Subcutaneous abdominal adipose tissue (tissue), 5 donors: Measurements from ENCODE around the gene FMN2.

Source experiments
- H3K27ac ChIP-seq: one replicate; pipeline ENCODE4 v1.7.0; 2013; ENCODE audit warnings: low read depth, mild to moderate bottlenecking, inconsistent platforms, low read length, moderate library complexity
- H3K27me3 ChIP-seq, 5 donors: one replicate each; pipeline ENCODE4 v1.7.0; 2013; ENCODE audit warnings: low read length in 5 of 5, inconsistent platforms in 1 of 5; ENCODE audit not compliant: control insufficient read depth in 5 of 5, insufficient read depth in 4 of 5
- H3K36me3 ChIP-seq, 5 donors: one replicate each; pipeline ENCODE4 v1.7.0; 2013; ENCODE audit warnings: low read length in 5 of 5; ENCODE audit not compliant: control insufficient read depth in 5 of 5, insufficient read depth in 5 of 5
- H3K4me1 ChIP-seq, 5 donors: one replicate each; pipeline ENCODE4 v1.7.0; 2013; ENCODE audit warnings: low read length in 5 of 5, mild to moderate bottlenecking in 3 of 5, moderate library complexity in 1 of 5; ENCODE audit not compliant: control insufficient read depth in 5 of 5, insufficient read depth in 5 of 5
- H3K4me3 ChIP-seq, 5 donors: one replicate each; pipeline ENCODE4 v1.7.0; 2013; ENCODE audit warnings: low read length in 5 of 5, low read depth in 1 of 5
- H3K9ac ChIP-seq, 5 donors: one replicate each; pipeline ENCODE4 v1.7.0; 2013; ENCODE audit warnings: low read length in 5 of 5, mild to moderate bottlenecking in 4 of 5, moderate library complexity in 3 of 5
- H3K9me3 ChIP-seq, 5 donors: one replicate each; pipeline ENCODE4 v1.7.0; 2013; ENCODE audit warnings: low read length in 5 of 5; ENCODE audit not compliant: control insufficient read depth in 5 of 5
- donor health status: healthy.
- donor health status: healthy.
- donor health status: healthy.
- donor health status: healthy.
- donor health status: healthy.

The FMN2 gene

GRCh38 chr1:240074422-240074821 lies 17.3 kb upstream of the FMN2 start:
- Histone ChIP-seq H3K9ac (no peak overlapping the region), H3K27ac (no peak overlapping the region), H3K4me3 (no peak overlapping the region), H3K4me1 (peaks cover 0 to 8% (median 0%) of the 10 kb centered on the region in 5 donors), H3K36me3 (no peaks in the 10 kb centered on the region), H3K27me3 (no peaks in the 10 kb centered on the region), H3K9me3 (no peaks in the 10 kb centered on the region)

DNA sequence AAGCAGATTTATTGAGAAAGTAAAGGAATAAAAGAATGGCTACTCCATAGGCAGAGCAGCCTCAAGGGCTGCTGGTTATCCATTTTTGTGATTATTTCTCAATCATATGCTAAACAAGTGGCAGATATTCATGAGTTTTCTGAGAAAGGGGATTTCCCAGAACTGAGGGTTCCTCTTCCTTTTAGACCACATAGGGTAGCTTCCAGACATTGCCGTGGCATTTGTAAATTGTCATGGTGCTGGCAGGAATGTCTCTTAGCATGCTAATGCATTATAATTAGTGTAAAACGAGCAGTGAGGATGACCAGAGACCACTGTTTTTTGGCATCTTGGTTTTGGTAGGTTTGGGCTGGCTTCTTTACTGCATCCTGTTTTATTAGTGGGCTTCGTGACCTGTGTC lies 16.8 kb upstream of the FMN2 start:
- H3K27ac ChIP-seq = no peak overlapping the region
- no peak overlapping the region for H3K4me3 ChIP-seq
- H3K36me3 ChIP-seq = no peaks in the 10 kb centered on the region
- H3K27me3 ChIP-seq = no peaks in the 10 kb centered on the region
- peaks cover 0 to 8% (median 0%) of the 10 kb centered on the region in 5 donors for H3K4me1 ChIP-seq
- H3K9ac ChIP-seq = no peak overlapping the region
- no peaks in the 10 kb centered on the region for H3K9me3 ChIP-seq

DNA sequence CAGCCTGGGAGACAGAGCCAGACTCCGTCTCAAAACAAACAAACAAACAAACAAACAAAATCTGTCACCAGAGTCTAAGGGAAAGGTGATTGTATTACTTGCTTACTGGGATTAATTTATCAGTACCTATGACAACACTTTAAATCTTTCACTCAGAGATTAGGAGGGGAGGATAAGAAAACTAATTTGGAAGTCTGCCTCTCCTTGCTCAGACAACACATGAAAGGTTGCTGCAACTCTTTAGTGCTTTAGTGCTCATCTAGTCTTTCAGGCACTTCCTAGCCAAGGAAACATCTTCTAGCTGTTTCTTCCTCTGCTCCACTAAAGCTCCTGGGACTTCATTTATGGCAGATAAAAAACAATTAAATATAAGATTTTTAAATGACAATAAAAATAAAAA lies 7.3 kb upstream of the FMN2 start:
- H3K27ac ChIP-seq = no peak overlapping the region
- no peak overlapping the region for H3K4me3 ChIP-seq
- peaks cover 0 to 8% (median 0%) of the 10 kb centered on the region in 5 donors for H3K27me3 ChIP-seq
- H3K9me3 ChIP-seq = no peaks in the 10 kb centered on the region
- H3K36me3 ChIP-seq = no peaks in the 10 kb centered on the region
- no peak overlapping the region for H3K9ac ChIP-seq
- no peaks in the 10 kb centered on the region for H3K4me1 ChIP-seq

DNA sequence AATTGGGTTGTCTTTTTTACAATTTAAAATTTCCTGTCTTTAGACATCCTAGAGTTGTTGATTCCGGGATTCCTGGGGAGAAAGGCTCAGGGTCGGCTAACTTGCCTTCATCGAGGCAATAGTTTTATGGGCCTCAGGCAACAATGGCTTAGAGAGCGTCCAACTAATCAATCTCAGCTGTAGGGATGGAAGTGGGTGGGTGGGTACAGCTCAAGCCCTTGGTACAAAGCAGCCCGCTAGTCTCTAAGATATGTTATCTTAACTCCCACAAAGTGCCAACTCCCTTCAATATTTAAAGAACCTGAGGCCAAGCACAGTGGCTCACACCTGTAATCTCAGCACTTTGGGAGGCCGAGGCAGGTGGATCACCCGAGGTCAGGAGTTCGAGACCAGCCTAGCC lies 6.9 kb upstream of the FMN2 start:
- Histone ChIP-seq H3K4me3 (no peak overlapping the region), H3K9me3 (no peaks in the 10 kb centered on the region), H3K36me3 (no peaks in the 10 kb centered on the region), H3K9ac (no peak overlapping the region), H3K27me3 (peaks cover 0 to 8% (median 0%) of the 10 kb centered on the region in 5 donors), H3K4me1 (no peaks in the 10 kb centered on the region), H3K27ac (no peak overlapping the region)

DNA sequence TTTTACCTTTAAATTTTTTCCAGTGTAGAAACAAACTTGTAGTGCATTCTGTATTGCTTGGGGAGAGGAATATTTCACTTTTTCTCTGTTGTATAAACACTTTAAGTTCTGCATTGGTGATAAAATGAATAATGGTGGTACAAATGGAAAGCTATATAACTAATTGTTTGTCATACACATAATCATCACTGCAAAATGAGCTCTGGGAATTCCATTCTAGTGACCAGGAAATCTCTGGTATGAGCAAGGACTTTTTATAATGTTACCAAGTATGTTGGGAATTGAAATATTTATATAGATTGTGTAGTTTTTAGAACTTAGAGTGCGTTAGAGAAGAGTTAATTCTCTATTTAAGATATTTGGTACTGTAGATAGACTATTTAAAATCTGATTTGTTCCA lies 5.0 kb upstream of the FMN2 start:
- Histone ChIP-seq H3K27me3 (peaks cover 0 to 16% (median 7%) of the 10 kb centered on the region in 5 donors), H3K9ac (no peak overlapping the region), H3K36me3 (no peaks in the 10 kb centered on the region), H3K4me1 (peaks cover 0 to 4% (median 0%) of the 10 kb centered on the region in 5 donors), H3K27ac (no peak overlapping the region), H3K9me3 (no peaks in the 10 kb centered on the region), H3K4me3 (no peak overlapping the region)

GRCh38 chr1:240090014-240090413 lies 1.7 kb upstream of the FMN2 start:
- Histone ChIP-seq H3K27me3 (peaks cover 19 to 39% (median 29%) of the 10 kb centered on the region in 5 donors), H3K4me1 (peaks cover 0 to 21% (median 13%) of the 10 kb centered on the region in 5 donors), H3K4me3 (no peak overlapping the region), H3K9ac (no peak overlapping the region), H3K36me3 (no peaks in the 10 kb centered on the region), H3K9me3 (no peaks in the 10 kb centered on the region), H3K27ac (no peak overlapping the region)

DNA sequence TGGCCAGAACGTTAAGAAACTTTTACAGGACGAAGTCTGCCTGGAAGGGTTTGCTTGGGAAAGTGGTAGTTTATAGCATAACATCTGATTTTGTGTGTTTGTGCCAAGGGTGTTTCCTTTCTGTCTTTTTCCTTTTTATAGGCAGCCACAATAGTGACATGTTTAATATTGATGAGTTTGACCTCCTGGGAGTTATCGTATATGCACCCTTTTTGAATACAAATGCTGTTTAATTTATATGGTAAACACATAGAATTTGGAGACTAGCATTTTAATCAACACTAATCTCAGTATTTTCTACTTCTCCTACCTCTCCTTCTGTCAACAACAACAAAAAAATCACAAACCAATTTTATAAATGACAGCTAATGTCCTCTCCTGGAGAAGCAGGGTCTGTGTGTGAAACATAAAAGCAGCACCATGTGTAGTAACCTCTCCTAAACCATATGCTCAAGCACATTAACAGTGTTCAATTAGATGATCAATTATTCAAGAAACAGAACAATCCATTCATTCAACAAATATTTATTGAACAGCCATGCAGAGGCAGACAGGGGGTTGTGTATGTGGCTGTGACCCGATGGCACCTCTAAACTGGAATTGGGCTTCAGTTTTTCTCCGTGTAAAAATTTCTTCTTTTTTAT lies 604 bp upstream of the FMN2 start:
- H3K27me3 ChIP-seq = peaks cover 19 to 42% (median 30%) of the 10 kb centered on the region in 5 donors
- no peak overlapping the region for H3K27ac ChIP-seq

GRCh38 chr1:240092301-240093119 lies 827 bp downstream of the FMN2 start:
- Histone ChIP-seq H3K36me3 (no peaks in the 10 kb centered on the region), H3K27ac (no peak overlapping the region), H3K4me1 (peaks cover 0 to 21% (median 13%) of the 10 kb centered on the region in 5 donors), H3K27me3 (peaks cover 19 to 39% (median 30%) of the 10 kb centered on the region in 5 donors), H3K9ac (no peak overlapping the region), H3K4me3 (peak overlapping the region in 3 of 5 donors; percentile 22 to 44 (median 35)), H3K9me3 (no peaks in the 10 kb centered on the region)

More for the DNA sequence above, 604 bp upstream of the FMN2 start:
- H3K36me3 ChIP-seq = no peaks in the 10 kb centered on the region
- H3K9me3 ChIP-seq = no peaks in the 10 kb centered on the region
- no peak overlapping the region for H3K9ac ChIP-seq
- no peak overlapping the region for H3K4me3 ChIP-seq
- H3K4me1 ChIP-seq = peaks cover 0 to 21% (median 13%) of the 10 kb centered on the region in 5 donors

DNA sequence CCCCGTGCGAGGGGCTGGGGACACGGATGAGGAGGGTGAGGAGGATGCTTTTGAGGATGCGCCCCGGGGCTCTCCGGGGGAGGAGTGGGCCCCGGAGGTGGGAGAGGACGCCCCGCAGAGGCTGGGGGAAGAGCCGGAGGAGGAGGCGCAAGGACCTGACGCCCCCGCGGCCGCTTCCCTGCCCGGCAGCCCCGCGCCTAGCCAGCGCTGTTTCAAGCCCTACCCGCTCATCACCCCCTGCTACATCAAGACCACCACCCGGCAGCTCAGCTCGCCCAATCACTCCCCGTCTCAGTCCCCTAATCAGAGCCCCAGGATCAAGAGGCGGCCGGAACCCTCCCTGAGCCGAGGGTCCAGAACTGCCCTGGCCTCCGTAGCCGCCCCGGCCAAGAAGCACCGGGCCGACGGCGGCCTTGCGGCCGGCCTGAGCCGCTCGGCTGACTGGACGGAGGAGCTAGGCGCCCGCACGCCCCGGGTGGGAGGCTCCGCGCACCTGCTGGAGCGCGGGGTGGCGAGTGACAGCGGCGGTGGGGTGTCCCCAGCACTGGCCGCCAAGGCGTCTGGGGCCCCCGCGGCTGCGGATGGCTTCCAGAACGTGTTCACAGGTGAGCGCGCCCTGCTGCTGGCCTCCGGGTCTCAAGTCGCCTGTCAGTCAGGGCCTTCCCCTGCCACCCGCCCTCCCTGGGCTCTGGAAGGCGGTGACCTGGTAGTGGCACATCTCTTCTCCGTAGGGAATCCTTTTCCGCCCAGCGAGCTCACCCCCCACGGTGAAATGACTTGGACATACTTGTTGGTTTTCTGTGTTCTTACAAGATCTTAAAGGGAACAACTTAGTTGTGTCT lies 1.7 kb downstream of the FMN2 start:
- Histone ChIP-seq H3K4me3 (peak overlapping the region in 2 of 5 donors; percentile 18 to 44), H3K4me1 (peaks cover 0 to 21% (median 13%) of the 10 kb centered on the region in 5 donors), H3K36me3 (no peaks in the 10 kb centered on the region), H3K9me3 (no peaks in the 10 kb centered on the region), H3K27me3 (peaks cover 19 to 34% (median 30%) of the 10 kb centered on the region in 5 donors), H3K27ac (no peak overlapping the region), H3K9ac (no peak overlapping the region)
